GM23338 (cell line): ENCODE results near the gene NPSR1. TPM values are rescaled to one million over a fixed set of nuclear protein-coding genes. Genes with fewer than 3 reads are reported as not detected.

Source experiments
- ATAC-seq: fragments of 200-7000 bp; cut with Tn5 transposase; 3 replicates; pipeline ENCODE4 v1.9.1; 2020
- DNase-seq: peaks from one replicate; pipeline ENCODE4 v3.0.0-alpha.2; 2015; ENCODE audit warnings: low spot score
- H2AFZ ChIP-seq: fragments of 200-600 bp; sonication (generic); 2 replicates; pipeline ENCODE4 v1.8.0; 2016; ENCODE audit warnings: antibody characterized with exemption, mild to moderate bottlenecking, moderate library complexity
- H3F3A ChIP-seq: fragments of 200-600 bp; sonication (generic); replicated peaks from 2 replicates; pipeline ENCODE4 v1.8.0; 2017; ENCODE audit warnings: antibody characterized with exemption, mixed run types, low read depth
- H3K27ac ChIP-seq: fragments of 200-600 bp; sonication (generic); 2 replicates; pipeline ENCODE4 v1.6.1; 2016; ENCODE audit warnings: low read depth
- H3K27me3 ChIP-seq: fragments of 200-600 bp; sonication (generic); 2 replicates; pipeline ENCODE4 v1.8.0; 2016; ENCODE audit warnings: mild to moderate bottlenecking, mixed run types, moderate library complexity; ENCODE audit not compliant: insufficient read depth
- H3K36me3 ChIP-seq: fragments of 200-600 bp; sonication (generic); 2 replicates; pipeline ENCODE4 v1.8.0; 2016; ENCODE audit warnings: mild to moderate bottlenecking; ENCODE audit not compliant: insufficient read depth
- H3K4me1 ChIP-seq: fragments of 200-600 bp; sonication (generic); 2 replicates; pipeline ENCODE4 v1.8.0; 2016; ENCODE audit warnings: mild to moderate bottlenecking, moderate library complexity; ENCODE audit not compliant: insufficient read depth
- H3K4me2 ChIP-seq: fragments of 200-600 bp; sonication (generic); 2 replicates; pipeline ENCODE4 v1.7.1; 2017; ENCODE audit warnings: mixed run types
- H3K4me3 ChIP-seq: fragments of 200-600 bp; sonication (generic); 2 replicates; pipeline ENCODE4 v1.6.1; 2016; ENCODE audit warnings: mixed run types
- H3K79me2 ChIP-seq: fragments of 200-600 bp; sonication (generic); replicated peaks from 2 replicates; pipeline ENCODE4 v1.8.0; 2017; ENCODE audit warnings: mild to moderate bottlenecking; ENCODE audit not compliant: insufficient read depth
- H3K9me2 ChIP-seq: fragments of 200-600 bp; sonication (generic); 2 replicates; pipeline ENCODE4 v1.8.0; 2017; ENCODE audit not compliant: insufficient read depth
- H4K20me1 ChIP-seq: fragments of 200-600 bp; sonication (generic); replicated peaks from 2 replicates; pipeline ENCODE4 v1.8.0; 2017; ENCODE audit warnings: mild to moderate bottlenecking; ENCODE audit not compliant: insufficient read depth
- H3K27ac Mint-ChIP-seq: 2 replicates; pipeline ENCODE4 v1.8.0; 2020; ENCODE audit warnings: inconsistent platforms, mild to moderate bottlenecking, moderate library complexity, mixed read lengths
- H3K27me3 Mint-ChIP-seq: 3 replicates; pipeline ENCODE4 v1.8.0; 2022; ENCODE audit warnings: low read depth, mild to moderate bottlenecking, moderate library complexity, mixed read lengths, inconsistent platforms; ENCODE audit not compliant: insufficient read depth, poor library complexity
- H3K36me3 Mint-ChIP-seq: 3 replicates; pipeline ENCODE4 v1.8.0; 2021; ENCODE audit warnings: low read depth, mild to moderate bottlenecking, inconsistent platforms, moderate library complexity, mixed read lengths
- H3K4me1 Mint-ChIP-seq: 3 replicates; pipeline ENCODE4 v1.8.0; 2020; ENCODE audit warnings: mild to moderate bottlenecking, inconsistent platforms, mixed read lengths
- H3K4me3 Mint-ChIP-seq: 3 replicates; pipeline ENCODE4 v1.8.0; 2021; ENCODE audit warnings: moderate library complexity, mild to moderate bottlenecking, inconsistent platforms, mixed read lengths
- H3K9me3 Mint-ChIP-seq: 3 replicates; pipeline ENCODE4 v1.8.0; 2020; ENCODE audit warnings: moderate library complexity, mild to moderate bottlenecking, inconsistent platforms, mixed read lengths
- CREB1 ChIP-seq: fragments of 250-450 bp; sonication (Bioruptor Pico); IDR thresholded peaks from 2 replicates; pipeline ENCODE4 v1.5.0; 2020; ENCODE audit warnings: low read depth, mild to moderate bottlenecking, moderate library complexity
- CTCF ChIP-seq, 2 experiments: fragments of 200-600 bp in 1 of 2; sonication (generic) in 1 of 2; conservative IDR thresholded peaks; 2 replicates each; pipeline versions ENCODE4 v1.5.1 to v1.6.1; 2016 to 2017; ENCODE audit warnings: antibody characterized with exemption in 2 of 2, low read depth in 2 of 2, mild to moderate bottlenecking in 2 of 2, moderate library complexity in 1 of 2
- EZH2phosphoT487 ChIP-seq: fragments of 200-600 bp; sonication (generic); IDR thresholded peaks from one replicate; pipeline ENCODE4 v1.8.1; 2018; ENCODE audit warnings: antibody characterized with exemption; ENCODE audit not compliant: unreplicated experiment
- JUNB ChIP-seq: IDR thresholded peaks from one replicate; pipeline ENCODE4 v1.6.1; 2016; ENCODE audit warnings: antibody characterized with exemption; ENCODE audit not compliant: unreplicated experiment
- NANOG ChIP-seq: IDR thresholded peaks from 2 replicates; pipeline ENCODE4 v1.6.1; 2016; ENCODE audit warnings: antibody characterized with exemption, borderline replicate concordance
- ZNF462 ChIP-seq: fragments of 250-450 bp; sonication (Bioruptor Pico); IDR thresholded peaks from 2 replicates; pipeline ENCODE4 v1.5.0; 2020; ENCODE audit warnings: mild to moderate bottlenecking, moderate library complexity
- polyA plus RNA-seq: library from polyadenylated mRNA; unstranded; fragments of >200 nt; fragmentation: Nextera tagmentation; extraction: Ambion mirVana; gene quantifications from 2 replicates; pipeline ENCODE4 v1.2.1, GENCODE V29; 2016
- total RNA-seq: library from RNA; depleted of rRNA; stranded (reverse); fragments of >200 nt; shearing (Covaris generic); gene quantifications from 2 replicates; pipeline ENCODE4 v1.2.3, GENCODE V29; 2014

Gene NPSR1
- total and polyA plus RNA-seq, 2 experiments from 2014 or later = not detected

GRCh38 chr7:34749446-34749845 is 91.4 kb downstream of the NPSR1 start (continued):
- TF ChIP-seq NANOG (no peak), ZNF462 (CRISPR knock-in tag) (no peak), JUNB (no peak)

GRCh38 chr7:34750209-34750608 is 92.2 kb downstream of the NPSR1 start:
- H3K9me2 ChIP-seq = no peaks in the 10 kb centered on the region
- TF ChIP-seq CREB1 (CRISPR knock-in tag) = no peak
- no peak for TF ChIP-seq JUNB
- TF ChIP-seq EZH2phosphoT487 = no peak
- no peak for TF ChIP-seq CTCF (conservative IDR thresholded peaks at IDR 0.05; ENCODE audit: low read depth in 2 of 2)
- TF ChIP-seq ZNF462 (CRISPR knock-in tag) = no peak
- TF ChIP-seq NANOG = no peak

More at GRCh38 chr7:34750209-34750608, 92.2 kb downstream of the NPSR1 start:
- H2AFZ ChIP-seq = no peak overlapping the region
- H3K4me3 ChIP-seq = no peak overlapping the region
- Mint-ChIP-seq H3K36me3 (no peaks in the 10 kb centered on the region), H3K4me3 (no peak overlapping the region), H3K27ac (no peak overlapping the region), H3K27me3 (peaks cover 2% of the 10 kb centered on the region), H3K9me3 (no peaks in the 10 kb centered on the region), H3K4me1 (peaks cover 2% of the 10 kb centered on the region; the same call in 1 of the 3 replicates)
- no peaks in the 10 kb centered on the region for H3F3A ChIP-seq
- H3K36me3 ChIP-seq = no peaks in the 10 kb centered on the region
- no peaks in the 10 kb centered on the region for H3K4me1 ChIP-seq
- no peak overlapping the region for H3K4me2 ChIP-seq
- no peaks in the 10 kb centered on the region for H4K20me1 ChIP-seq
- no peak for DNase-seq
- H3K27ac ChIP-seq = no peak overlapping the region
- no peaks in the 10 kb centered on the region for H3K27me3 ChIP-seq
- ATAC-seq = no peak
- no peaks in the 10 kb centered on the region for H3K79me2 ChIP-seq
